ENCODE data around the gene LAMTOR3. TPM values are rescaled to one million over a fixed set of nuclear protein-coding genes. Genes with fewer than 3 reads are reported as not detected.

The LAMTOR3 gene
- total and polyA plus RNA-seq, 9 of the 15 experiments (the other 6 are each of a cell fraction or from before 2014, with no cell fraction given) = 17.9 to 146 (median 59.4) TPM

DNA sequence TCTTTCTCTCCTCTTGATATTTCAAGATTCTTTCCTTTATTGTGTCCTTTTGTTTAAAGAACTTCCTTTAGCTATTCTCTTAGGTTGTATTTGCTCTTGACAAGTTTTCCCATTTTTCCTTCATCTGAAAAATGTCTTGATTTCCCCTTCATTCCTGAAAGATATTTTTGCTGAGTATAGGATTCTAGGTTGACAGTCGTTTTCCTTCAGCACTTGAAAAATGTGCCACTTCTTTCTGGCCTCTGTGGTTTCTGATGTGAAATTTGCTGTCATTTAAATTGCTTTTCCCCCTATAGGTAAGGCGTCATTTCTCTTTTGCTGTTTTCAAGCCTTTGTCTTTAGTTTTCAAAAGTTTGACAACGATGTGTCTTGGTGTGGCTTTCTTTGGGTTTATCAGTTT lies 23.3 kb upstream of the LAMTOR3 start (continued):
- TF ChIP-seq, protein P1, sequence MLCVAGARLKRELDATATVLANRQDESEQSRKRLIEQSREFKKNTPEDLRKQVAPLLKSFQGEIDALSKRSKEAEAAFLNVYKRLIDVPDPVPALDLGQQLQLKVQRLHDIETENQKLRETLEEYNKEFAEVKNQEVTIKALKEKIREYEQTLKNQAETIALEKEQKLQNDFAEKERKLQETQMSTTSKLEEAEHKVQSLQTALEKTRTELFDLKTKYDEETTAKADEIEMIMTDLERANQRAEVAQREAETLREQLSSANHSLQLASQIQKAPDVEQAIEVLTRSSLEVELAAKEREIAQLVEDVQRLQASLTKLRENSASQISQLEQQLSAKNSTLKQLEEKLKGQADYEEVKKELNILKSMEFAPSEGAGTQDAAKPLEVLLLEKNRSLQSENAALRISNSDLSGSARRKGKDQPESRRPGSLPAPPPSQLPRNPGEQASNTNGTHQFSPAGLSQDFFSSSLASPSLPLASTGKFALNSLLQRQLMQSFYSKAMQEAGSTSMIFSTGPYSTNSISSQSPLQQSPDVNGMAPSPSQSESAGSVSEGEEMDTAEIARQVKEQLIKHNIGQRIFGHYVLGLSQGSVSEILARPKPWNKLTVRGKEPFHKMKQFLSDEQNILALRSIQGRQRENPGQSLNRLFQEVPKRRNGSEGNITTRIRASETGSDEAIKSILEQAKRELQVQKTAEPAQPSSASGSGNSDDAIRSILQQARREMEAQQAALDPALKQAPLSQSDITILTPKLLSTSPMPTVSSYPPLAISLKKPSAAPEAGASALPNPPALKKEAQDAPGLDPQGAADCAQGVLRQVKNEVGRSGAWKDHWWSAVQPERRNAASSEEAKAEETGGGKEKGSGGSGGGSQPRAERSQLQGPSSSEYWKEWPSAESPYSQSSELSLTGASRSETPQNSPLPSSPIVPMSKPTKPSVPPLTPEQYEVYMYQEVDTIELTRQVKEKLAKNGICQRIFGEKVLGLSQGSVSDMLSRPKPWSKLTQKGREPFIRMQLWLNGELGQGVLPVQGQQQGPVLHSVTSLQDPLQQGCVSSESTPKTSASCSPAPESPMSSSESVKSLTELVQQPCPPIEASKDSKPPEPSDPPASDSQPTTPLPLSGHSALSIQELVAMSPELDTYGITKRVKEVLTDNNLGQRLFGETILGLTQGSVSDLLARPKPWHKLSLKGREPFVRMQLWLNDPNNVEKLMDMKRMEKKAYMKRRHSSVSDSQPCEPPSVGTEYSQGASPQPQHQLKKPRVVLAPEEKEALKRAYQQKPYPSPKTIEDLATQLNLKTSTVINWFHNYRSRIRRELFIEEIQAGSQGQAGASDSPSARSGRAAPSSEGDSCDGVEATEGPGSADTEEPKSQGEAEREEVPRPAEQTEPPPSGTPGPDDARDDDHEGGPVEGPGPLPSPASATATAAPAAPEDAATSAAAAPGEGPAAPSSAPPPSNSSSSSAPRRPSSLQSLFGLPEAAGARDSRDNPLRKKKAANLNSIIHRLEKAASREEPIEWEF (CRISPR knock-in tag; IDR thresholded peaks at IDR 0.05) = no peak
- TF ChIP-seq, protein P2, sequence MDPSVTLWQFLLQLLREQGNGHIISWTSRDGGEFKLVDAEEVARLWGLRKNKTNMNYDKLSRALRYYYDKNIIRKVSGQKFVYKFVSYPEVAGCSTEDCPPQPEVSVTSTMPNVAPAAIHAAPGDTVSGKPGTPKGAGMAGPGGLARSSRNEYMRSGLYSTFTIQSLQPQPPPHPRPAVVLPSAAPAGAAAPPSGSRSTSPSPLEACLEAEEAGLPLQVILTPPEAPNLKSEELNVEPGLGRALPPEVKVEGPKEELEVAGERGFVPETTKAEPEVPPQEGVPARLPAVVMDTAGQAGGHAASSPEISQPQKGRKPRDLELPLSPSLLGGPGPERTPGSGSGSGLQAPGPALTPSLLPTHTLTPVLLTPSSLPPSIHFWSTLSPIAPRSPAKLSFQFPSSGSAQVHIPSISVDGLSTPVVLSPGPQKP (CRISPR knock-in tag; IDR thresholded peaks at IDR 0.05) = no peak
- TF ChIP-seq, protein P3, sequence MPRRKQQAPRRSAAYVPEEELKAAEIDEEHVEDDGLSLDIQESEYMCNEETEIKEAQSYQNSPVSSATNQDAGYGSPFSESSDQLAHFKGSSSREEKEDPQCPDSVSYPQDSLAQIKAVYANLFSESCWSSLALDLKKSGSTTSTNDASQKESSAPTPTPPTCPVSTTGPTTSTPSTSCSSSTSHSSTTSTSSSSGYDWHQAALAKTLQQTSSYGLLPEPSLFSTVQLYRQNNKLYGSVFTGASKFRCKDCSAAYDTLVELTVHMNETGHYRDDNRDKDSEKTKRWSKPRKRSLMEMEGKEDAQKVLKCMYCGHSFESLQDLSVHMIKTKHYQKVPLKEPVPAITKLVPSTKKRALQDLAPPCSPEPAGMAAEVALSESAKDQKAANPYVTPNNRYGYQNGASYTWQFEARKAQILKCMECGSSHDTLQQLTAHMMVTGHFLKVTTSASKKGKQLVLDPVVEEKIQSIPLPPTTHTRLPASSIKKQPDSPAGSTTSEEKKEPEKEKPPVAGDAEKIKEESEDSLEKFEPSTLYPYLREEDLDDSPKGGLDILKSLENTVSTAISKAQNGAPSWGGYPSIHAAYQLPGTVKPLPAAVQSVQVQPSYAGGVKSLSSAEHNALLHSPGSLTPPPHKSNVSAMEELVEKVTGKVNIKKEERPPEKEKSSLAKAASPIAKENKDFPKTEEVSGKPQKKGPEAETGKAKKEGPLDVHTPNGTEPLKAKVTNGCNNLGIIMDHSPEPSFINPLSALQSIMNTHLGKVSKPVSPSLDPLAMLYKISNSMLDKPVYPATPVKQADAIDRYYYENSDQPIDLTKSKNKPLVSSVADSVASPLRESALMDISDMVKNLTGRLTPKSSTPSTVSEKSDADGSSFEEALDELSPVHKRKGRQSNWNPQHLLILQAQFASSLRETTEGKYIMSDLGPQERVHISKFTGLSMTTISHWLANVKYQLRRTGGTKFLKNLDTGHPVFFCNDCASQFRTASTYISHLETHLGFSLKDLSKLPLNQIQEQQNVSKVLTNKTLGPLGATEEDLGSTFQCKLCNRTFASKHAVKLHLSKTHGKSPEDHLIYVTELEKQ (CRISPR knock-in tag; IDR thresholded peaks at IDR 0.05) = no peak
